T-helper 2 cell treated with Interferon-gamma antibody and Interleukin-4, amounts not matched to agents 100 ng/mL and 5 ng/mL, for 36 hours (primary cell): ENCODE results near the gene RASL10B. TPM values are rescaled to one million over a fixed set of nuclear protein-coding genes. Genes with fewer than 3 reads are reported as not detected.

Experiments
- intact Hi-C: fragments of 100-400 bp; cut with micrococcal nuclease; formaldehyde crosslinking; loops from one replicate; pipeline ENCODE4 v1.15.1; 2023
- total RNA-seq: library from RNA; stranded (reverse); gene quantifications from 2 replicates; pipeline ENCODE4 v1.2.3, GENCODE V29; 2022

RASL10B gene
- total RNA-seq, 1 donor from 2014 or later = 0.27 TPM

- intact Hi-C loops = no loop called here
Observed at GRCh38 chr17:35716897-35717465, 14.5 kb upstream of the RASL10B start.

- intact Hi-C loops = no loop called here
Observed at GRCh38 chr17:35717475-35717874, 14.0 kb upstream of the RASL10B start.

GRCh38 chr17:35723735-35724134 lies 7.7 kb upstream of the RASL10B start:
- intact Hi-C loops = no loop called here

- intact Hi-C loops = no loop called here
Observed at GRCh38 chr17:35725058-35725457, 6.4 kb upstream of the RASL10B start.

- intact Hi-C loops = no loop called here
Observed at GRCh38 chr17:35725802-35726126, 5.7 kb upstream of the RASL10B start.

GRCh38 chr17:35726127-35726952 lies 5.1 kb upstream of the RASL10B start:
- intact Hi-C loops = no loop called here

GRCh38 chr17:35726953-35727460 lies 4.4 kb upstream of the RASL10B start:
- intact Hi-C loops = no loop called here

GRCh38 chr17:35727635-35728034 lies 3.8 kb upstream of the RASL10B start:
- intact Hi-C loops = no loop called here

- intact Hi-C loops = no loop called here
Observed at GRCh38 chr17:35728551-35728950, 2.9 kb upstream of the RASL10B start.

GRCh38 chr17:35729405-35729833 lies 2.0 kb upstream of the RASL10B start:
- intact Hi-C loops = no loop called here

GRCh38 chr17:35730400-35731005 lies 936 bp upstream of the RASL10B start:
- intact Hi-C loops = no loop called here

- intact Hi-C loops = no loop called here
Observed at GRCh38 chr17:35731917-35732805, 722 bp downstream of the RASL10B start.

GRCh38 chr17:35732806-35733136 lies 1.3 kb downstream of the RASL10B start:
- intact Hi-C loops = no loop called here

- intact Hi-C loops = no loop called here
Observed at GRCh38 chr17:35733366-35733765, 1.9 kb downstream of the RASL10B start.

GRCh38 chr17:35734396-35734795 lies 3.0 kb downstream of the RASL10B start:
- intact Hi-C loops = no loop called here

- intact Hi-C loops = no loop called here
Observed at GRCh38 chr17:35735036-35735805, 3.8 kb downstream of the RASL10B start.

GRCh38 chr17:35736236-35736635 lies 4.8 kb downstream of the RASL10B start:
- intact Hi-C loops = no loop called here

- intact Hi-C loops = no loop called here
Observed at GRCh38 chr17:35738519-35739133, 7.2 kb downstream of the RASL10B start.

- intact Hi-C loops = loop anchor here (10.0 kb wide), 1 partner anchor 595 kb away; the partner anchor contains the start of genes NLE1 and UNC45B
Observed at GRCh38 chr17:35740216-35740615, 8.8 kb downstream of the RASL10B start.
